B cell (primary cell): ENCODE results near the gene BPIFB1.

Source experiments
- EZH2 ChIP-seq: IDR thresholded peaks from 2 replicates; pipeline ENCODE4 v1.6.1; 2012; ENCODE audit warnings: borderline replicate concordance, low read depth, mild to moderate bottlenecking, moderate library complexity, low read length; ENCODE audit not compliant: insufficient read depth, poor library complexity, severe bottlenecking
- TF ChIP-seq, protein P1 (sequence below): fragments of 200-600 bp; IDR thresholded peaks from one replicate; pipeline ENCODE4 v1.8.0; 2022; ENCODE audit warnings: antibody characterized with exemption, mild to moderate bottlenecking

DNA sequence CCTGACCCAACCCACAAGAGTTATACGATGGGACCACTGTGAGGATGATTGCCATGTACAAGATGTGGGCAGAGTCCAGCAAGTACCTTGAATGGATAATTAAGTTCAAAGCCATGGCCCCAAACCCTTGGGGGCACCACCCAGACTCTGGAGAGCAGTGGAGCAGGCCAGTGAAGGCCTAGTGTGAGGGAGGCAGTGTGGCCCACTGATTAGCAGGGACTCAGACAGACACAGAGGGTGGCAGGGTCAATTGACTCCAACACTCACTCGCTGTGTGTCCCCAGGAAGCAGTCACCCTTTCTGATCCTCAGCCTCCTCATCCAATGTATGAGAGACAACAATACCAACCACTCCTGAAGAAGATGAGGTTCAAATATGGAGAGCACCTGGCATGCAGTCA, 49.0 kb upstream of the BPIFB1 start:
- TF ChIP-seq, protein P1, sequence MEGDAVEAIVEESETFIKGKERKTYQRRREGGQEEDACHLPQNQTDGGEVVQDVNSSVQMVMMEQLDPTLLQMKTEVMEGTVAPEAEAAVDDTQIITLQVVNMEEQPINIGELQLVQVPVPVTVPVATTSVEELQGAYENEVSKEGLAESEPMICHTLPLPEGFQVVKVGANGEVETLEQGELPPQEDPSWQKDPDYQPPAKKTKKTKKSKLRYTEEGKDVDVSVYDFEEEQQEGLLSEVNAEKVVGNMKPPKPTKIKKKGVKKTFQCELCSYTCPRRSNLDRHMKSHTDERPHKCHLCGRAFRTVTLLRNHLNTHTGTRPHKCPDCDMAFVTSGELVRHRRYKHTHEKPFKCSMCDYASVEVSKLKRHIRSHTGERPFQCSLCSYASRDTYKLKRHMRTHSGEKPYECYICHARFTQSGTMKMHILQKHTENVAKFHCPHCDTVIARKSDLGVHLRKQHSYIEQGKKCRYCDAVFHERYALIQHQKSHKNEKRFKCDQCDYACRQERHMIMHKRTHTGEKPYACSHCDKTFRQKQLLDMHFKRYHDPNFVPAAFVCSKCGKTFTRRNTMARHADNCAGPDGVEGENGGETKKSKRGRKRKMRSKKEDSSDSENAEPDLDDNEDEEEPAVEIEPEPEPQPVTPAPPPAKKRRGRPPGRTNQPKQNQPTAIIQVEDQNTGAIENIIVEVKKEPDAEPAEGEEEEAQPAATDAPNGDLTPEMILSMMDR: no peak
- TF ChIP-seq EZH2: no peak
